K562 (cell line): ENCODE results near the gene MARCHF11. TPM values are rescaled to one million over a fixed set of nuclear protein-coding genes. Genes with fewer than 3 reads are reported as not detected.

Source experiments
- ATAC-seq: fragments of 200-7000 bp; cut with Tn5 transposase; 3 replicates; pipeline ENCODE4 v1.9.1; 2020; ENCODE audit warnings: moderate library complexity
- BruUV-seq: library from RNA; stranded (reverse); fragments of 400-500 nt; replicated peaks from 2 replicates; lab custom pipeline; 2021; lab: Mats Ljungman, UMichigan
- CTCF ChIA-PET: fragments of 300-600 bp; formaldehyde crosslinking; extraction: SDS; loops from one replicate; lab custom pipeline; 2021; ENCODE audit warnings: low intra/inter-chr PET ratio; lab: Yijun Ruan, JAX
- POLR2A ChIA-PET: fragments of 300-600, 350-650 bp; sonication (Branson Sonifier 250); formaldehyde crosslinking; extraction: SDS; loops from one replicate; lab custom pipeline; 2021; ENCODE audit warnings: antibody characterized with exemption, inconsistent platforms; lab: Yijun Ruan, JAX
- DNase-seq, 4 experiments: peaks; one replicate each; pipeline versions ENCODE4 v3.0.0 to v3.0.0-alpha.2; 2011 to 2018; ENCODE audit warnings: low spot score in 3 of 4, mixed read lengths in 3 of 4; ENCODE audit errors: extremely low read depth in 1 of 4
- FAIRE-seq: peaks from 2 replicates; lab custom pipeline; 2011; peaks lifted over from hg19 to GRCh38; lab: Jason Lieb, UNC
- H2AFZ ChIP-seq: 2 replicates; pipeline ENCODE4 v1.6.0; 2011; ENCODE audit warnings: low read depth, low read length, control low read depth, inconsistent platforms
- H3K27ac ChIP-seq: fragments of 200-600 bp; 3 replicates; pipeline ENCODE4 v1.8.0; 2011; ENCODE audit warnings: low read depth, mild to moderate bottlenecking, control low read depth, inconsistent platforms, low read length, moderate library complexity, mixed read lengths; ENCODE audit errors: extremely low read depth
- H3K27me3 ChIP-seq, 2 experiments: fragments of 300-600 bp in 1 of 2; 2 replicates in 1 of 2; 3 replicates in 1 of 2; pipeline versions ENCODE4 v1.6.0 to v1.8.0; 2011; ENCODE audit warnings: inconsistent platforms in 2 of 2, low read length in 2 of 2, mild to moderate bottlenecking in 1 of 2, mixed read lengths in 1 of 2, moderate library complexity in 1 of 2; ENCODE audit not compliant: control insufficient read depth in 2 of 2, insufficient read depth in 2 of 2
- H3K36me3 ChIP-seq: fragments of 300-600 bp; 3 replicates; pipeline ENCODE4 v1.8.0; 2011; ENCODE audit warnings: mild to moderate bottlenecking, low read length, inconsistent platforms; ENCODE audit not compliant: control insufficient read depth, insufficient read depth
- H3K4me1 ChIP-seq, 2 experiments: fragments of 200-600 bp in 1 of 2; replicated peaks in 1 of 2; 2 replicates in 1 of 2; 3 replicates in 1 of 2; pipeline versions ENCODE4 v1.5.1 to v1.8.0; 2011; ENCODE audit warnings: inconsistent platforms in 2 of 2, low read length in 2 of 2, mild to moderate bottlenecking in 1 of 2, mixed read lengths in 1 of 2, moderate library complexity in 1 of 2; ENCODE audit not compliant: control insufficient read depth in 2 of 2, insufficient read depth in 2 of 2
- H3K4me2 ChIP-seq: 2 replicates; pipeline ENCODE4 v1.6.1; 2011; ENCODE audit warnings: low read length, control low read depth, inconsistent platforms, mixed read lengths; ENCODE audit not compliant: insufficient read depth
- H3K4me3 ChIP-seq: fragments of 200-600 bp; sonication (generic), shearing (Covaris generic); 2 replicates; pipeline ENCODE4 v1.5.1; 2016; ENCODE audit warnings: control low read depth, inconsistent platforms
- H3K79me2 ChIP-seq: fragments of 200-600 bp; 3 replicates; pipeline ENCODE4 v1.8.0; 2011; ENCODE audit warnings: low read length, inconsistent platforms; ENCODE audit not compliant: control insufficient read depth, insufficient read depth
- H3K9ac ChIP-seq, 2 experiments: 2 replicates each; pipeline versions ENCODE4 v1.6.0 to v1.6.1; 2011; ENCODE audit warnings: low read depth in 2 of 2, low read length in 2 of 2, control low read depth in 1 of 2, inconsistent platforms in 1 of 2, mild to moderate bottlenecking in 1 of 2, mixed read lengths in 1 of 2; ENCODE audit not compliant: insufficient read depth in 1 of 2
- H3K9me1 ChIP-seq: one replicate; pipeline ENCODE4 v1.6.0; 2011; ENCODE audit warnings: inconsistent platforms, mild to moderate bottlenecking, low read length, moderate library complexity; ENCODE audit not compliant: control insufficient read depth, insufficient read depth
- H3K9me3 ChIP-seq: replicated peaks from 2 replicates; pipeline ENCODE4 v1.5.1; 2011; ENCODE audit warnings: low read depth, low read length, inconsistent platforms; ENCODE audit not compliant: control insufficient read depth, insufficient read depth
- H4K20me1 ChIP-seq: replicated peaks from 2 replicates; pipeline ENCODE4 v1.6.1; 2011; ENCODE audit warnings: low read length, inconsistent platforms, mixed read lengths; ENCODE audit not compliant: control insufficient read depth, insufficient read depth
- HDAC8 ChIP-seq: fragments of 450-650 bp; IDR thresholded peaks from 2 replicates; pipeline ENCODE4 v1.6.1; 2016; ENCODE audit warnings: mild to moderate bottlenecking, missing genetic modification characterization, moderate library complexity, missing compliant biosample characterization
- NONO ChIP-seq, 2 experiments: fragments of 200-400 bp in 1 of 2; fragments of 450-650 bp in 1 of 2; formaldehyde crosslinking in 1 of 2; IDR thresholded peaks; 2 replicates each; pipeline ENCODE4 v1.6.1; 2017; ENCODE audit warnings: low read depth in 2 of 2, mild to moderate bottlenecking in 2 of 2, moderate library complexity in 2 of 2, low read length in 1 of 2
- NR2C1 ChIP-seq, 2 experiments: fragments of 450-650 bp; IDR thresholded peaks; 2 replicates each; pipeline ENCODE4 v1.6.1; 2017; ENCODE audit warnings: mild to moderate bottlenecking in 2 of 2, antibody characterized with exemption in 1 of 2, inconsistent platforms in 1 of 2, missing compliant biosample characterization in 1 of 2, missing genetic modification characterization in 1 of 2
- PTBP1 ChIP-seq: fragments of 200-400 bp; formaldehyde crosslinking; IDR thresholded peaks from 2 replicates; pipeline ENCODE4 v1.6.1; 2017; ENCODE audit warnings: low read depth, low read length
- RBM17 ChIP-seq: fragments of 200-400 bp; formaldehyde crosslinking; IDR thresholded peaks from 2 replicates; pipeline ENCODE4 v1.6.1; 2017; ENCODE audit warnings: low read depth, mild to moderate bottlenecking, low read length, borderline replicate concordance
- RERE ChIP-seq: sonication (generic); formaldehyde crosslinking; IDR thresholded peaks from 2 replicates; pipeline ENCODE4 v1.8.0; 2023; ENCODE audit warnings: missing genetic modification reagents, mild to moderate bottlenecking, borderline replicate concordance
- SIN3A ChIP-seq, 2 experiments: fragments of 150-350 bp in 1 of 2; IDR thresholded peaks; 2 replicates each; pipeline ENCODE4 v1.6.1; 2011 to 2016; ENCODE audit warnings: borderline replicate concordance in 2 of 2, low read depth in 2 of 2, low read length in 2 of 2, mild to moderate bottlenecking in 2 of 2, moderate library complexity in 2 of 2; ENCODE audit not compliant: control insufficient read depth in 1 of 2
- XRCC3 ChIP-seq: fragments of 450-650 bp; IDR thresholded peaks from 2 replicates; pipeline ENCODE4 v1.6.1; 2017; ENCODE audit warnings: mild to moderate bottlenecking, moderate library complexity
- ZFPM2 ChIP-seq: fragments of 250-450 bp; sonication (Bioruptor Pico); IDR thresholded peaks from 2 replicates; pipeline ENCODE4 v1.5.1; 2022; ENCODE audit warnings: mild to moderate bottlenecking
- ZNF184 ChIP-seq: sonication (generic); formaldehyde crosslinking; IDR thresholded peaks from 2 replicates; pipeline ENCODE4 v1.5.0; 2020; ENCODE audit warnings: missing genetic modification reagents
- ZNF707 ChIP-seq: fragments of 250-450 bp; sonication (Bioruptor Pico); conservative IDR thresholded peaks from 2 replicates; pipeline ENCODE4 v1.8.0; 2022; ENCODE audit warnings: inconsistent platforms, mild to moderate bottlenecking, moderate library complexity
- ZNF740 ChIP-seq, 3 experiments: fragments of 200-800 bp in 1 of 3; sonication (Bioruptor generic) in 1 of 3; sonication (generic) in 1 of 3; formaldehyde crosslinking in 1 of 3; IDR thresholded peaks; 2 replicates each; pipeline versions ENCODE4 v1.6.1 to v1.8.0; 2016 to 2022; ENCODE audit warnings: mild to moderate bottlenecking in 2 of 3, missing compliant biosample characterization in 2 of 3, missing genetic modification characterization in 2 of 3, missing genetic modification reagents in 1 of 3
- WGBS: fragments of 100-300 bp; shearing (Covaris generic); methylation state at CpG from one replicate; pipeline ENCODE4 v1.1.6; 2016; ENCODE audit warnings: low coverage, mixed read lengths; ENCODE audit not compliant: insufficient coverage; ENCODE audit errors: missing lambda C conversion rate; 5-methylcytosine and 5-hydroxymethylcytosine counted together
- in situ Hi-C: fragments of 300-500 bp; cut with MboI; formaldehyde crosslinking; loops from 4 replicates; pipeline ENCODE4 v1.15.0; 2018; ENCODE audit warnings: inconsistent platforms, mixed read lengths
- intact Hi-C: fragments of 100-400 bp; cut with micrococcal nuclease; formaldehyde crosslinking; loops from 2 replicates; pipeline ENCODE4 v1.14.2; 2022
- polyA plus RNA-seq, 8 experiments: library from polyadenylated mRNA; depleted of rRNA in 4 of 8; stranded (reverse) in 5 of 8; unstranded in 3 of 8; fragments of >200 nt; fragmentation: Nextera tagmentation in 2 of 8; fragmentation: Illumina TruSeq in 1 of 8; extraction: Ambion mirVana in 2 of 8; extraction: Trizol in 1 of 8; gene quantifications; 2 replicates each; pipeline versions ENCODE4 v1.2.1 to v1.2.3, GENCODE V29; 2011 to 2014; ENCODE audit warnings: inconsistent platforms in 1 of 8, missing spikeins in 1 of 8
- total RNA-seq, 7 experiments: library from RNA; depleted of rRNA in 6 of 7; stranded (reverse); fragments of >200 nt in 6 of 7; fragmentation: Illumina TruSeq in 2 of 7; extraction: Trizol in 2 of 7; gene quantifications; 2 replicates each; pipeline versions ENCODE4 v1.2.1 to v1.2.3, GENCODE V29; 2011 to 2021; ENCODE audit warnings: low replicate concordance in 1 of 7
- TF ChIP-seq, protein P1 (sequence below): sonication (generic); formaldehyde crosslinking; IDR thresholded peaks from 2 replicates; pipeline ENCODE4 v1.8.0; 2022; ENCODE audit warnings: missing genetic modification reagents, mild to moderate bottlenecking, borderline replicate concordance

MARCHF11 gene
- total and polyA plus RNA-seq, 9 of the 15 experiments (the other 6 are each of a cell fraction or from before 2014, with no cell fraction given) = not detected

DNA sequence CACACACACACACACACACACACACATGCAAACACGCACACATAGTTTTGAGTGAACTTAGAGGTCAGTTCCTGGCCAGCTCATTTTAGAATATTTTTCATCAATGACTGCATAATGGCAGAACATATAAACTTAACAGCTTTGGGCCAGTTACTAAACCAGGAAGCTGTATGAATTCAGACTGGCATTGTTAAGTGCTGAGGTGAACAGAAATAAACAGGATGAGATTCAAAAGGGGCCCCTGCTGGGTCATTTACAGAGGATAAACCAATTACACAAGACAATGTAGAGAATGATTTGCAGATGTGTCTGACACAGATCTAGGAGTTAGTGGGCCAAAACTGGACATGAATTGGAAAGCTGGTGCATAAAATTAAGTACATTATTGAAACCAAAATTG lies 44.6 kb downstream of the MARCHF11 start (continued):
- TF ChIP-seq, protein P1, sequence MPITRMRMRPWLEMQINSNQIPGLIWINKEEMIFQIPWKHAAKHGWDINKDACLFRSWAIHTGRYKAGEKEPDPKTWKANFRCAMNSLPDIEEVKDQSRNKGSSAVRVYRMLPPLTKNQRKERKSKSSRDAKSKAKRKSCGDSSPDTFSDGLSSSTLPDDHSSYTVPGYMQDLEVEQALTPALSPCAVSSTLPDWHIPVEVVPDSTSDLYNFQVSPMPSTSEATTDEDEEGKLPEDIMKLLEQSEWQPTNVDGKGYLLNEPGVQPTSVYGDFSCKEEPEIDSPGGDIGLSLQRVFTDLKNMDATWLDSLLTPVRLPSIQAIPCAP (CRISPR knock-in tag) = no peak
- no peak for TF ChIP-seq RERE (CRISPR knock-in tag)
- TF ChIP-seq ZNF707 (CRISPR knock-in tag) = no peak

DNA sequence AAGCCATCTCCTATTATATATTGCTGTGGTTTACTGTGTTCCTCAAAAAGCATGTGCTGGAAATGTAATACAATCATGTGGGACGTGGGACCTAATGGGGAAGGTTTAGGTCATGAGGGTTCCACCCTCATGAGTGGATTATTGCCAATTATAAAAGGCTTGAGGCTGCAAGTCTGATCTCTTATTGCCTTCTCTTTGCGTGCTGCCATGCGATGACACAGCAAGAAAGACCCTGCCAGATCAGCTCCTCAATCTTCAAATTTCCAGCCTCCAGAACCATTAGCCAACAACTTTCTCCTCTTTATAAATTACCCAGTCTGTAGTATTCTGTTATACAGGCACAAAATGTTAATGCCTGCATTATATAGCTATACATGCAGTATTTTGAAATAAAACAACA lies 45.4 kb downstream of the MARCHF11 start:
- DNase-seq = no peak
- TF ChIP-seq NONO (IDR thresholded peaks at IDR 0.05; ENCODE audit: low read depth in 2 of 2, low read length in 1 of 2) (no peak), SIN3A (IDR thresholded peaks at IDR 0.05; ENCODE audit: borderline replicate concordance in 2 of 2, control insufficient read depth in 1 of 2, low read depth in 2 of 2, low read length in 2 of 2) (no peak), XRCC3 (no peak), RBM17 (no peak), ZNF184 (CRISPR knock-in tag) (no peak), NR2C1 (IDR thresholded peaks at IDR 0.05) (no peak), NR2C1 (tag; IDR thresholded peaks at IDR 0.05) (no peak), PTBP1 (no peak), ZNF740 (CRISPR knock-in tag; IDR thresholded peaks at IDR 0.05) (no peak), ZNF740 (tag; IDR thresholded peaks at IDR 0.05) (no peak), HDAC8 (no peak), ZFPM2 (CRISPR knock-in tag) (no peak)

More for the DNA sequence above, 45.4 kb downstream of the MARCHF11 start:
- in situ Hi-C loops = no loop called here
- 3% methylated on average over 3 of the region's 3 CpGs for WGBS
- Histone ChIP-seq H3K9me3 (0 out of 2 replicates have a peak, but pooled peaks cover 2% of the 10 kb centered on the region), H3K4me3 (no peak overlapping the region), H2AFZ (no peak overlapping the region), H3K9me1 (no peaks in the 10 kb centered on the region), H3K4me1 (no peaks in the 10 kb centered on the region), H3K79me2 (no peaks in the 10 kb centered on the region), H3K27ac (no peak overlapping the region), H3K4me2 (no peak overlapping the region), H3K27me3 (no peaks in the 10 kb centered on the region), H4K20me1 (no peaks in the 10 kb centered on the region), H3K36me3 (no peaks in the 10 kb centered on the region), H3K9ac (no peak overlapping the region)
- intact Hi-C loops = no loop called here
- CTCF ChIA-PET = no interaction called here
- POLR2A ChIA-PET = no interaction called here
- no peak for ATAC-seq
- FAIRE-seq = no peak
- no TSS peak for BruUV-seq
